ENCODE measurements around the gene SLC33A1.

DNA sequence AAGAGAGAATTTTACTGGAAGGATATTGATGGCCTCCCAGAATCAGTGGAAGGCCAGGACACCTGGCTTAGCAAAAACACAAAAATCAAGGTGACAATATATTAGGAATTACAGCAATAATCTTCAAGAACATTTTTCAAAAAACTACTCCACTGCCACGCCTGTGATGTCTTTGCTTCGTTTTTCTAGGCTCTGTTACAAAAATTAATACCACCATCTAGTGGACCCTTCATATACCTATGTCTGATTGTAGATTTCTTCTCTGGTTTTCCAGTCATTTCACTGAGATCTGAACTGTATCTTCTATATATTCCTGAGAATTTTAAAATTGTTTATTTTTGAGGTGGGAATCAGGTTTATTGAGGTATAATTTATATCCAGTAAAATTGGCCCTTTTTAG lies 5.6 kb upstream of the SLC33A1 start:
- no peak for TF ChIP-seq ELF4 (IDR thresholded peaks at IDR 0.05)
- TF ChIP-seq, protein P1, sequence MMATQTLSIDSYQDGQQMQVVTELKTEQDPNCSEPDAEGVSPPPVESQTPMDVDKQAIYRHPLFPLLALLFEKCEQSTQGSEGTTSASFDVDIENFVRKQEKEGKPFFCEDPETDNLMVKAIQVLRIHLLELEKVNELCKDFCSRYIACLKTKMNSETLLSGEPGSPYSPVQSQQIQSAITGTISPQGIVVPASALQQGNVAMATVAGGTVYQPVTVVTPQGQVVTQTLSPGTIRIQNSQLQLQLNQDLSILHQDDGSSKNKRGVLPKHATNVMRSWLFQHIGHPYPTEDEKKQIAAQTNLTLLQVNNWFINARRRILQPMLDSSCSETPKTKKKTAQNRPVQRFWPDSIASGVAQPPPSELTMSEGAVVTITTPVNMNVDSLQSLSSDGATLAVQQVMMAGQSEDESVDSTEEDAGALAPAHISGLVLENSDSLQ (IDR thresholded peaks at IDR 0.05): no peak
- TF ChIP-seq BHLHE40 (IDR thresholded peaks at IDR 0.05; ENCODE audit: borderline replicate concordance): no peak
- TF ChIP-seq SUZ12 (IDR thresholded peaks at IDR 0.05): no peak
- TF ChIP-seq FOXK2 (IDR thresholded peaks at IDR 0.05): no peak
- no peak for TF ChIP-seq TARDBP (IDR thresholded peaks at IDR 0.05)
- no peak for TF ChIP-seq ZNF384 (IDR thresholded peaks at IDR 0.05)
- no peak for TF ChIP-seq FOXM1 (IDR thresholded peaks at IDR 0.05; ENCODE audit: borderline replicate concordance)
- TF ChIP-seq NFRKB (IDR thresholded peaks at IDR 0.05): no peak
- TF ChIP-seq L3MBTL2 (conservative IDR thresholded peaks at IDR 0.05): no peak
- no peak for TF ChIP-seq FOXA1 (IDR thresholded peaks at IDR 0.05)
- no peak for TF ChIP-seq SP1 (IDR thresholded peaks at IDR 0.05)
